Body of pancreas (tissue), 4 donors: ENCODE measurements around the gene CFAP157. TPM values are rescaled to one million over a fixed set of nuclear protein-coding genes. Genes with fewer than 3 reads are reported as not detected.
A peak's percentile ranks its signal among the peaks of the same experiment; 100 is the strongest.

ENCODE experiments used
- ATAC-seq: fragments of 150-250 bp; one replicate; pipeline ENCODE4 v1.9.1; 2016
- DNase-seq, 4 donors: peaks; one replicate each; pipeline ENCODE4 v3.0.0-alpha.2; 2019
- H3K27ac ChIP-seq, 4 donors: fragments of 200-600 bp; sonication (generic); 1 replicate in 3 of 4; 2 replicates in 1 of 4; pipeline versions ENCODE4 v1.5.1 to v1.6.1; 2016 to 2019; ENCODE audit warnings: mild to moderate bottlenecking in 1 of 4, mixed read lengths in 1 of 4, moderate library complexity in 1 of 4
- H3K27me3 ChIP-seq, 2 donors: fragments of 200-600 bp; sonication (generic); one replicate each; pipeline ENCODE4 v1.6.0; 2016; ENCODE audit warnings: mild to moderate bottlenecking in 1 of 2
- H3K36me3 ChIP-seq, 2 donors: fragments of 200-600 bp; sonication (generic); replicated peaks in 1 of 2; 2 replicates each; pipeline ENCODE4 v1.5.1; 2016; ENCODE audit warnings: low read depth in 2 of 2; ENCODE audit not compliant: insufficient read depth in 1 of 2
- H3K4me1 ChIP-seq: fragments of 200-600 bp; sonication (generic); one replicate; pipeline ENCODE4 v1.6.0; 2016
- H3K4me3 ChIP-seq, 2 donors: fragments of 200-600 bp; sonication (generic); 1 replicate in 1 of 2; 2 replicates in 1 of 2; pipeline ENCODE4 v1.5.1; 2016 to 2019
- H3K9me3 ChIP-seq, 3 donors: fragments of 200-600 bp; sonication (generic); 1 replicate in 2 of 3; 2 replicates in 1 of 3; pipeline ENCODE4 v1.5.1; 2016
- CTCF ChIP-seq, 7 experiments: fragments of 450-650 bp in 4 of 7; fragments of 200-600 bp in 3 of 7; sonication (generic) in 3 of 7; IDR thresholded peaks; one replicate each; pipeline ENCODE4 v1.5.1; 2016 to 2019; ENCODE audit warnings: antibody characterized with exemption in 7 of 7
- POLR2A ChIP-seq, 3 donors: fragments of 450-650 bp; IDR thresholded peaks; one replicate each; pipeline ENCODE4 v1.6.1; 2016; ENCODE audit warnings: antibody characterized with exemption in 3 of 3, mild to moderate bottlenecking in 2 of 3
- WGBS, 2 donors: methylation state at CpG; one replicate each; pipeline ENCODE4 v1.1.5; 2017; 5-methylcytosine and 5-hydroxymethylcytosine counted together
- intact Hi-C: fragments of 100-400 bp; cut with DNase I; formaldehyde crosslinking; loops from one replicate; pipeline ENCODE4 v1.15.1; 2023
- total RNA-seq, 2 donors: library from RNA; depleted of rRNA; stranded (reverse); fragments of >200 nt; gene quantifications; one replicate each; pipeline ENCODE4 v1.1.0, GENCODE V29; 2016

CFAP157 gene
- total RNA-seq, 2 donors from 2014 or later: 2.3 TPM

- DNase-seq (peak in 1 of 4 donors; percentile 23), ATAC-seq (peak; percentile 0)
- Histone ChIP-seq H3K27me3 (no peaks in the 10 kb centered on the region), H3K4me1 (peaks cover 7% of the 10 kb centered on the region), H3K27ac (peak overlapping the region; percentile 81 to 99 (median 93)), H3K36me3 (no peaks in the 10 kb centered on the region), H3K4me3 (peak overlapping the region in 1 of 2 donors; percentile 70), H3K9me3 (no peaks in the 10 kb centered on the region)
- TF ChIP-seq CTCF (IDR thresholded peaks at IDR 0.05) (no peak), POLR2A (IDR thresholded peaks at IDR 0.05) (no peak)
- 28 to 46% methylated on average over 16 to 22 of the region's 22 CpGs for WGBS, 2 donors
- intact Hi-C loops: loop anchor here (5.0 to 10.0 kb wide), 4 partner anchors 48 to 188 kb away; partner anchors contain the start of gene AK1
Observed at GRCh38 chr9:127734247-127734746, 27.5 kb downstream of the CFAP157 start.

- TF ChIP-seq CTCF (IDR thresholded peaks at IDR 0.05): peak; percentile 92 to 99 (median 99)
- TF ChIP-seq POLR2A (IDR thresholded peaks at IDR 0.05): peak; percentile 77 to 80 (median 77)
- Histone ChIP-seq H3K4me1 (peaks cover 7% of the 10 kb centered on the region), H3K27ac (peak within 1 kb of the TSS; percentile 81 to 99 (median 93)), H3K4me3 (peak within 1 kb of the TSS; percentile 63 to 70), H3K36me3 (no peaks in the 10 kb centered on the region), H3K27me3 (no peaks in the 10 kb centered on the region), H3K9me3 (no peaks in the 10 kb centered on the region)
- DNase-seq: peak; percentile 97 to 98 (median 98)
- peak; percentile 95 for ATAC-seq
- WGBS, 2 donors: 0% methylated on average over 8 to 68 of the region's 76 CpGs
- intact Hi-C loops: loop anchor here (5.0 to 10.0 kb wide), 5 partner anchors 47 to 197 kb away; partner anchors contain the start of genes AK1 and PIP5KL1
Observed at GRCh38 chr9:127734747-127735529, 28.1 kb downstream of the CFAP157 start, which contains the start of gene TOR2A. Gene TOR2A (minus strand): TSS chr9:127735294. CDS start chr9:127735270, 24 bp downstream.

- TF ChIP-seq POLR2A (IDR thresholded peaks at IDR 0.05) (no peak), CTCF (IDR thresholded peaks at IDR 0.05) (no peak)
- Histone ChIP-seq H3K4me3 (no peak overlapping the region), H3K9me3 (no peaks in the 10 kb centered on the region), H3K27me3 (no peaks in the 10 kb centered on the region), H3K36me3 (no peaks in the 10 kb centered on the region), H3K4me1 (peaks cover 7% of the 10 kb centered on the region), H3K27ac (peak overlapping the region in 2 of 4 donors; percentile 93 to 99)
- no peak for ATAC-seq
- DNase-seq: no peak
- whole genome bisulfite sequencing, 2 donors: 20 to 21% methylated on average over 12 to 15 of the region's 15 CpGs
- intact Hi-C loops: loop anchor here (5.0 to 10.0 kb wide), 2 partner anchors 139 to 197 kb away; partner anchors contain the start of genes AK1 and PIP5KL1
Observed at GRCh38 chr9:127735530-127736185, 28.9 kb downstream of the CFAP157 start.

- no peak overlapping the region for H3K4me3 ChIP-seq
- H3K27ac ChIP-seq: no peak overlapping the region
- no peak for ATAC-seq
- H3K27me3 ChIP-seq: no peaks in the 10 kb centered on the region
- no peaks in the 10 kb centered on the region for H3K36me3 ChIP-seq
- H3K9me3 ChIP-seq: no peaks in the 10 kb centered on the region
- peaks cover 23% of the 10 kb centered on the region for H3K4me1 ChIP-seq
- no peak for DNase-seq
- intact Hi-C loops: loop anchor here (5.0 to 10.0 kb wide), 2 partner anchors 136 to 194 kb away; partner anchors contain the start of genes AK1 and PIP5KL1
- WGBS, 2 donors: 73 to 75% methylated on average over 2 to 12 of the region's 13 CpGs
- TF ChIP-seq CTCF (IDR thresholded peaks at IDR 0.05) (no peak), POLR2A (IDR thresholded peaks at IDR 0.05) (no peak)
Observed at GRCh38 chr9:127738666-127739065, 31.9 kb downstream of the CFAP157 start.
